Breast epithelium (tissue), 3 donors: Measurements from ENCODE around the gene ANKRD17.

ENCODE experiments used
- CTCF ChIP-seq, 3 donors: fragments of 450-650 bp; IDR thresholded peaks; one replicate each; pipeline ENCODE4 v1.5.1; 2016 to 2017; ENCODE audit warnings: antibody characterized with exemption in 3 of 3, mild to moderate bottlenecking in 3 of 3, moderate library complexity in 3 of 3
- POLR2A ChIP-seq: fragments of 450-650 bp; IDR thresholded peaks from one replicate; pipeline ENCODE4 v1.6.1; 2016; ENCODE audit warnings: antibody characterized with exemption, mild to moderate bottlenecking, moderate library complexity

- TF ChIP-seq CTCF (IDR thresholded peaks at IDR 0.05) (no peak), POLR2A (no peak)
Observed at GRCh38 chr4:73258436-73258685, 237 bp downstream of the ANKRD17 start.
